ENCODE measurements around the gene MDC1.
"Not testable (repeated sequence)": the region's sequence is repeated elsewhere in the genome, so short reads cannot be mapped to it uniquely, and the experiment has no call there.

MDC1 gene

DNA sequence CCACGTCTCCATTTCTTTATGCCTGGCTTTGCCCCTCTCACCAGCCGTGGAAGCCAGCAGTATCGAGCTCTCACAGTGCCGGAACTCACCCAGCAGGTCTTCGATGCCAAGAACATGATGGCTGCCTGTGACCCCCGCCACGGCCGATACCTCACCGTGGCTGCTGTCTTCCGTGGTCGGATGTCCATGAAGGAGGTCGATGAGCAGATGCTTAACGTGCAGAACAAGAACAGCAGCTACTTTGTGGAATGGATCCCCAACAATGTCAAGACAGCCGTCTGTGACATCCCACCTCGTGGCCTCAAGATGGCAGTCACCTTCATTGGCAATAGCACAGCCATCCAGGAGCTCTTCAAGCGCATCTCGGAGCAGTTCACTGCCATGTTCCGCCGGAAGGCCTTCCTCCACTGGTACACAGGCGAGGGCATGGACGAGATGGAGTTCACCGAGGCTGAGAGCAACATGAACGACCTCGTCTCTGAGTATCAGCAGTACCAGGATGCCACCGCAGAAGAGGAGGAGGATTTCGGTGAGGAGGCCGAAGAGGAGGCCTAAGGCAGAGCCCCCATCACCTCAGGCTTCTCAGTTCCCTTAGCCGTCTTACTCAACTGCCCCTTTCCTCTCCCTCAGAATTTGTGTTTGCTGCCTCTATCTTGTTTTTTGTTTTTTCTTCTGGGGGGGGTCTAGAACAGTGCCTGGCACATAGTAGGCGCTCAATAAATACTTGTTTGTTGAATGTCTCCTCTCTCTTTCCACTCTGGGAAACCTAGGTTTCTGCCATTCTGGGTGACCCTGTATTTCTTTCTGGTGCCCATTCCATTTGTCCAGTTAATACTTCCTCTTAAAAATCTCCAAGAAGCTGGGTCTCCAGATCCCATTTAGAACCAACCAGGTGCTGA is 7.0 kb upstream of the MDC1 start:
- not testable (repeated sequence) for DNase-seq

DNA sequence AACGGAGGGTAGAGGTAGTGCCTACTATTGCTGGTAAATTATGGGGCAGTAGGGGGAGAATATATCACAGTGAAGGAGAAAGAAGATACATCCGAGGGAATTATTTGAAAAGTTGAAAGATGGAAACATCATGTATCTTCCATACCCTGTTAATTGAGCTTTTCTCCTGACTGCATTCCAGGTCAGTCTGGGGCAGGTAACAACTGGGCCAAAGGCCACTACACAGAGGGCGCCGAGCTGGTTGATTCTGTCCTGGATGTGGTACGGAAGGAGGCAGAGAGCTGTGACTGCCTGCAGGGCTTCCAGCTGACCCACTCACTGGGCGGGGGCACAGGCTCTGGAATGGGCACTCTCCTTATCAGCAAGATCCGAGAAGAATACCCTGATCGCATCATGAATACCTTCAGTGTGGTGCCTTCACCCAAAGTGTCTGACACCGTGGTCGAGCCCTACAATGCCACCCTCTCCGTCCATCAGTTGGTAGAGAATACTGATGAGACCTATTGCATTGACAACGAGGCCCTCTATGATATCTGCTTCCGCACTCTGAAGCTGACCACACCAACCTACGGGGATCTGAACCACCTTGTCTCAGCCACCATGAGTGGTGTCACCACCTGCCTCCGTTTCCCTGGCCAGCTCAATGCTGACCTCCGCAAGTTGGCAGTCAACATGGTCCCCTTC is 6.2 kb upstream of the MDC1 start:
- DNase-seq = not testable (repeated sequence)

DNA sequence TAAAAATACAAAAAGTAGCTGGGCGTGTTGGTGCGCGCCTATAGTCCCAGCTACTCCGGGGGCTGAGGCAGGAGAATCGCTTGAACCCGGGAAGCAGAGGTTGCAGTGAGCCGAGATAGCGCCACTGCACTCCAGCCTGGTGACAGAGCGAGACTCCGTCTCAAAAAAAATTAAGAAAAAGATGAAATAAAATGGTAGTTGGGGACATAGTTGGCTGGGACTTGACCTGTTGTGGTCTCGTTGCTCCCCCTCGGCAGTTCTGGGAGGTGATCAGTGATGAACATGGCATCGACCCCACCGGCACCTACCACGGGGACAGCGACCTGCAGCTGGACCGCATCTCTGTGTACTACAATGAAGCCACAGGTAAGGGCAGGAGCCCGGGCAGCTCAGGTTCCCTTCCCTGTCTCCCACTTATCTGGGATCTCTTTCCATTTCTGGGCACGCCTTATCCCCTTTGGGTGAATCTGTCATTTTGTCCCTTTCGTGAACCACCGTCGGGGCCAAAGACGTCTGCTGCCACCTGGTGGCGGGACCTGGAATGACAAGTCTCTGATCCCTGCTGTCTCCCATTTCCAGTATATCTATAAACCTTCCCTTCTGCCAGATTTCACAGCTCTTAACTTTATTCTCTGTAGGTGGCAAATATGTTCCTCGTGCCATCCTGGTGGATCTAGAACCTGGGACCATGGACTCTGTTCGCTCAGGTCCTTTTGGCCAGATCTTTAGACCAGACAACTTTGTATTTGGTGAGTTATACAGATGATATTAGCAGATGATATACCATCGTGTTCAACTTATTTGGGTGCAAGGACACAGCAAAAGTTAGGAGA is 5.4 kb upstream of the MDC1 start:
- DNase-seq = peak; percentile 76

DNA sequence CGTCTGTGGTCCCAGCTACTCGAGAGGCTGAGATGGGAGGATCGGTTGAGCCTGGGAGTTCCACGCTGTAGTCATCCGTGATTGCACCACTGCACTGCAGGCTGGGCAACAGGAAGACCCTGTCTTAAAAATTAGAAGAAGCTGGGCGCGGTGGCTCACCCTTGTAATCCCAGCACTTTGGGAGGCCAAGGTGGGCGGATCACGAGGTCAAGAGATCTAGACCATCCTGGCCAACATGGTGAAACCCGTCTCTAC is 4.9 kb upstream of the MDC1 start:
- not testable (repeated sequence) for DNase-seq

DNA sequence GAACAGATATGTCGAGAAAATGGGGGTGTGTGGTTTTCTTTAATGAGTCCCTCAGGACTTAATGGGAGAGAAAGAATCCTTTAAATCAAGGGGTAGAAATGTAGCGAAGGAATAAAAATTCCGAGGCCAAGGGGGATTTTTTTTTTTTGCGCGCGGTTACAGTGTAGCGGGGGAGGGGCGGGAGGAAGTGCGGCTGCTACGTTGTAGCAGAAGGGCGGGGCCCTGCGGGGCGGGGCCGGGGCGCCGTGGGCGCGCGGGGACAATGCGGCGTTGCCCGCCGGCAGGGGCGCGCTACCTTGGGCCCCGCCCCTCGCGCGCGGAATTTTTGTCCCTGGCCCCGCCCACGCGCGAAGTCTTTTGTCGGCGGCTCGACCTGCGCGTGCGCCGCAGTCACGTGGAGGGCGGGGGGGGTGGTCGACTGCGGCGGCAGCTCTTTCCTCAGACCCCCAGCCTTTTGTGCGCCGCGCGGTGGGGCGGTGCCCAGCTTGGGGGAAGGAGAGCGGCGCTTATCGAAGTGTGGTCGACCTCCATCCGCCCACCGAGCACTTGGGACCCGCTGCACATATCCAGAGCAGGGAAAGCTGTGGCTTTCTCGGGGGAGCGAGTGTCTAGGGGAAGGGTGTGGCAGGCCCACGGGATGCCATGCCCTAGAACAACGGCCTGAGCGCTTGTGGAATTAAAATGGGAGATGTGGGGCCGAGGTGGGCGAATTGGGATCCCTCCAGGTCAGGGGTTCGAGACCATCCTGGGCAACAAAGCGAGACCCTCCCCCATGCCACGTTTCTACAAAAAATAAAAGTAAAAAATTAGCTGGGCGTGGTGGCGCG is 4.3 kb upstream of the MDC1 start:
- peak; percentile 95 for DNase-seq

DNA sequence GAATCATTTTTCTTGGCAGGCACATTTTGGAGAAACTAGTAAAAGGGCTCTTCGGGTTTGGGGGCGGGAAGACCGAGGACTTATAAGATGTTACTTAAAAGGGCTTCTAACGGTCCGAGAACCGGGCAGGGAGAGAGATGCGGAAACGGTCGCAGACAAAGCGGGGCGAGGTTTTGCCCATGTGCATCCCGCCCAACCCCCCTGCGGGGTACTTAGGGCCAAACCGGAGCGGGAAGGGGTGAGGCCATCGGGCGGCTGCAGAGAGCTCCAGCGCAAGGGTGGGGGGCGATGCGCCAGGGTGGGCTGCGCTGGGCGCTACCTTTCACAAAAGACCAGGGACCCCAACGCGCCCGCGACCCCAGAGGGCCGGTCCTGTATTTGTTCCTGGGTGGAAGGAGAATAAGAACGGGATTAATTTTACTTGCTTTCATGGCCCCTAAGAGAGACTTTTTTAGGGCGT is 3.7 kb upstream of the MDC1 start:
- peak; percentile 56 for DNase-seq

DNA sequence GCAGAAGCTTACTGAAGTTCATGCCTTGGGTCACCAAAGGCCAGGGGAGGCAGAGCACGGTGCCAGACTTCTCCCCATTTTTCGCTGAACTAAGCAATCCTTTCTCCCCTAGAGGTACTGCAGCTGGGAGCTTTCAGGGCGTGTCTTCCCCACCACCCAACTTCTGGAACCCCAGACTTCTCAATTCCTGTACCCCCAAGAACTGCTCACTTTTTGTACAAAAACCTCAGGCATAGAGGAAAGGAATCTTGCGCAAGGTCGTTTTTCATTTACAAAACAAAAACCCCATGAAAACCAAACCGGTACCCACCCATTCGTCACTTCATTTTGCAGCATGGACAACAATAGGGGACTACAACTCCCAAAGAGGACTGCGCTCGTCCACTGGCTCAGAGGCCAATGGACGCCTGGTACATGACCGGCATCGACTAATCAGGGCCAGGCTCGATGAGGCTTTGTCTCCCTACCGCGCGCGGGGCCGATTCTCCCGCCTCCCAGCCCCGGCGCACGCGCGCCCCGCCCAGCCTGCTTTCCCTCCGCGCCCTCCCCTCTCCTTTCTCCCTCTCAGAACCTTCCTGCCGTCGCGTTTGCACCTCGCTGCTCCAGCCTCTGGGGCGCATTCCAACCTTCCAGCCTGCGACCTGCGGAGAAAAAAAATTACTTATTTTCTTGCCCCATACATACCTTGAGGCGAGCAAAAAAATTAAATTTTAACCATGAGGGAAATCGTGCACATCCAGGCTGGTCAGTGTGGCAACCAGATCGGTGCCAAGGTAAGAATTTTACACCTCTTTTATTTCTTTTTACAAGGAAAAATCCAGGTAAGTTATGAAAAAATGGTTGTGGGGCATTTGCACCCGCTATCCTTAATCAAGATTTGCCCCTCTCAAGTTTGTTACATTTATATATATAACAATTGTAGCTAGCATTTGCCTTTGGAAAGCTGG is 3.0 kb upstream of the MDC1 start, which contains the start of gene TUBB:
TUBB (plus strand) TSS at position 562 of the 947 bp plus-strand sequence; CDS start at position 717, 155 bp downstream.
- peak; percentile 95 for DNase-seq

DNA sequence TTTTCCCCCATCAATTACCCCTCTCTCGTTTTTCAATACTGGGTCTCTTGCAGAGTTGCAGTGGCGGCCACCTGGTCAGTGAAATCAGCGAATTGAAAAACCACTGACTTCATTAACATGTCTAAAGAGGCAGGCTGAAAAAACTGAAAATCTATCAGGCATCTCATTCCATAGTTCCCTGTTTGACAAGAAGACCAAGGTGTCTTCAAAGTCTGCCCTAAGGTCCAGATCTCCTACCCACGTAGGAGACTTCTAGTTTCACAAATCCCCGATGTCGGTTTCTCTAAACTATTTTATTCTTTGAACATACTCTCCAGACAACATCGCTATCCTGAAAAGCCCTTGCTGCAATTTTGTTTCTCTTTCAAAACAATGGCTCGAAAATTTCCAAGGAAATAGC is 2.3 kb upstream of the MDC1 start:
- DNase-seq = no peak

DNA sequence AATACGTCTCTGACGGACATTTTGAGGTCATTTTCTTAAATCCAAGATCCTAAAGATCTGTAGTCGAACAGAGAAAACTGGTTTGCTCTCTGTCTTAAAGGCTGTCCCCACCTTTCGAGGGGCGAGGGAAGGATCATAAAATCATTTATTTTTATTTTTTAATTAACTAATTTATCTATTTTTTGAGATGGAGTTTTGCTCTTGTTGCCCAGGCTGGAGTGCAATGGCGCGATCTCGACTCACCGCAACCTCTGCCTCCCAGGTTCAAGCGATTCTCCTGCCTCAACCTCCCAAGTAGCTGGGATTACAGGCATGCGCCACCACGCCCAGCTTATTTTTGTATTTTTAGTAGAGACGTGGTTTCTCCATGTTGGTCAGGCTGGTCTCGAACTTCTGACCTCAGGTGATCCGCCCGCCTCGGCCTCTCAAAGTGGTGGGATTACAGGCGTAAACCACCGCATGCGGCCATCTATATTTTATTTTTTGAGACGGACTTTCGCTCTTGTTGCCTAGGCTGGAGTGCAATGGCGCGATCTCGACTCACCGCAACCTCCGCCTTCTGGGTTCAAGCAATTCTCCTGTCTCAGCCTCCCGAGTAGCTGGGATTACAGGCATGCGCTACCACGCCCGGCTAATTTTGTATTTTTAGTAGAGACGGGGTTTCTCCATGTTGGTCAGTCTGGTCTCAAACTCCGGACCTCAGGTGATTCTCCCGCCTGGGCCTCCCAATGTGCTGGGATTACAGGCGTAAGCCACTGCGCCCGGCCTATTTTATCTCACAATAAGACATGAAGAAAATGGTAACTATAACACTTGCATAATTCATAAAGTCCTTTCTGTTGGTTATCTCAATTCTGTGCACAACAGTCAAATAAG is 1.0 kb upstream of the MDC1 start:
- DNase-seq = not testable (repeated sequence)

DNA sequence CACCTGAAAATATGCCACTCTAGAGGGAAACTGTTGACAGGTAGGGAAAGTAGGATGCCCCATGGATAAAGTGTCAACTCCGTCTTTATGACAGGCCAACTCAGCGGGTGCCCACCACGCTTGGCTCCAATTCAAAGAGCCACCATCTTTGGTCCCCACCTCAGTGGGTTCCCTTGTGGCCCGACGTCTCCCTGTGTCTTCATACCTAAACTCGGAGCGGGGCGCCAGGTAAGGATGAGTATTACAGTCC is 277 bp downstream of the MDC1 start:
- no peak for DNase-seq

DNA sequence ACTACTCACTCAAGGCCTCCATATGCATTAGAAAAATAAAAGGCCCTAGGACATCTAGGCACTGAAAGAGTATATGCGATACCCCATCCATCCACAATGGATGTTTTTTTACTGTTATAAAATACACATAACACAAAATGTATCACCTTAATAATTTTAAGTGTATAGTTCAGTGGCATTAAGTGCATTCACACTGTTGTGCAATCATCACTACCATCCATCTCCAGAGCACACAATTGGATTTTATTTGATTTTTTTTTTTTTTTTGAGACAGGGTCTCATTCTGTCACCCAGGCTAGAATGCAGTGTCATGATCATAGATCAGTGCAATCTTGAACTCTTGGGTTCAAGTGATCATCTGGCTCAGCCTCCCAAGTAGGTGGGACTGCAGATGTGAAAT is 2.8 kb downstream of the MDC1 start:
- DNase-seq = no peak

DNA sequence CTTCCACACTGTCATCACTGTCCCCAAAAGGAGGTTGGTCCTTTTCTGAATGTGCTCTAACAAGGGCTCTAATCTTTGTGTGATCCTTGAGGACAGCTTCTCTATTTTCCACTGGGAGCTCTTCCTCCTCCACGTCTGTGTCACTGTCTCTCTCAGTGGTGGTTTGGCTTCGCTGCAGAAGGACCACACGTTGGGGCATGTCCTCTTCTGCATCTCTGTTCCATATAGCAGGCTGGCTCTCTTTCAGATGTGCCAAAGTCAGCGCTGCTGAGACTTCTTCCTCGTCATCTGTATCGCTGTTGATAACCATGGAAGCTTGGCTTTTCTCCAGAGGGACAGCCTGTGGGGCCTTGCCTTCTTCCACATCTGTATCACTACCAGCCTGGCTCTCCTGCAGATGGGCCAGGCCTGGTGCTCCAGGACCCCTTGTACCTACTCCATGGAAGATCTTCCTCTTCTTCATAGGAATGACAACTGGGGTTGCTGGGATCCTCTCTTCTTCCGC is 4.6 kb downstream of the MDC1 start:
- DNase-seq = no peak

DNA sequence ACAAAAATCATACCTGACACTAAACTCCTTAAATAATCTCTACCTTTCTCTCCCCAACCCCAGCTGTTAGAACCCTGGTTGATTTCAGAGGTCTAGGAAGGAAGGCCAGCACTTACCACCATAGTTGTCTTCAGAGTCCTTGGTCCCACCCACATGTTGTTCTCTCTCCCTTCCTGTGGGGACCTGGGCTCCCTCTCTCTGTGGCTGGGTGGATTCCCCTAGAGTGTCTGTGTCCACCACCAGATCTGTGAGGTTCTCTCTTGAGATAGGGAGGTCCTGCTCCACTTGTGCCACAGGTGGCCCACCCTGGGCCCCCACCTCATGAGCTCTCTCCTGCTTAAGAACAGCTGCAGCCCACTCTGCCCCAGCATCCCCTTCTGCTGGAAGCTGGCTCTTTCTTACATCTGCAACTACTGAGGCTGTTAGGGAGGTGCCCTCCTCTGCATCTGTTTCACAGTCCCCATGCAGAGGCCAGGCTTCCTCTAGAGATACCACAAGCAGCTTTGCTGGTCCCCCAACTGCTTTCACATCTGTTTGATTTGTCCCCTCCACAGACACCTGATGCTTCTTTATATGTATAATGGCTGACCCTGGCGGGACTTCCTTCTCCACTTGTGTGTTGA is 5.2 kb downstream of the MDC1 start:
- DNase-seq = no peak

DNA sequence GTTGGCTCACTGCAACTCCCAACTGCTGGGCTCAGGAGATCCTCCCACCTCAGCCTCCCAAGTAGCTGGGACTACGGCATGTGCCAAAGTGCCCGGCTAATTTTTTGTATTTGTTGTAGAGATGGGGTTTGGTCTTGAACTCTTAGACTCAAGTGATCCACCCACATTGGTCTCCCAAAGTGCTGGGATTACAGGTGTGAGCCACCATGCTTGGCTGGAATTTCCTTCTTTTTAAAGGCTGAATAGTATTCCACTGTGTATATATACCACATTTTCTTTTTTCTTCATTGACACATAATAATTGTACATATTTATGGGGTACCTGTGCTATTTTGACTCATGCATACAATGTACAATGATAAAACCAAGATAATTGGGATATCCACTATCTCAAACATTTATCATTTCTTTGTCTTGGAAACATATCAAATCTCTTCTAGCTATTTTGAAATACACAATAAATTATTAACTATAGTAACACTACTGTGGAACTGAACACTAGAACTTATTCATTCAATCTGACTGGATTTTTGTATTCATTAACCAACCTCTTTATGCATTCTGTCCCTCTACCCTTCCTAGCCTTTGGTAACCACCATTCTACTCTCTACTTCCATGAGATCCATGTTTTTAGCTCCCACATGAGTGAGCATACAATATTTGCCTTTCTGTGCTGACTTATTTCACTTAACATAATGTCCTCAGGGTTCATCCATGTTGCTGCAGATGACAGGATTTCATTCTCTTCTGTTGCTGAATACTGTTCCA is 7.8 kb downstream of the MDC1 start:
- DNase-seq = no peak

DNA sequence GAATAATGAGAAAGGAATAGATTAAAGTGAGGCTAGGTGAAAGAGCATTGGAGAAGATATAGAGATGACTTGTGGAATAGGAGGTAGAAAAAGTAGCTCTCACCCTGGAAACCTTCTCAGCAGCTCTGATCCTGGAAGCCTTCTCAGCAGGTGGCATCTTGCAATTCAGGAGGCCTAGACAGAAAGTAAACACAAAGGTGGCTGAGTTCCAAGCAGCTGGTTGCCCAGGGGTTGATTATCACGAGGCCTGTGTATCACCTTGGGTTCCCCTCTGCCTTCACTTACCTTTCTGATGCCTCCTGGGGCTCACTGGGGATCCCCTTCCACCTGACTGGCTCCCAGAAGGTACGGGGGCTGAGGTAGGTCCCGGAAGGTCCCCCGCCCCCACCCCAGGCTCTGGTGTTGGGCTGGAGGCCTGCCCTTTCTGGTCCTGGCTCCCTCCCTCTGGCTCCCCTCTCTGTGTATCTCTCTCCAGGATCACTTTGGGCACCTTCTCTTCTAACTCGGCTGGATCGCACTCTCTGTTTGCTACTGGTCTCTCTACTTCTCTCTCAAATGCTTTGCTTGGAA is 9.7 kb downstream of the MDC1 start:
- DNase-seq = no peak

DNA sequence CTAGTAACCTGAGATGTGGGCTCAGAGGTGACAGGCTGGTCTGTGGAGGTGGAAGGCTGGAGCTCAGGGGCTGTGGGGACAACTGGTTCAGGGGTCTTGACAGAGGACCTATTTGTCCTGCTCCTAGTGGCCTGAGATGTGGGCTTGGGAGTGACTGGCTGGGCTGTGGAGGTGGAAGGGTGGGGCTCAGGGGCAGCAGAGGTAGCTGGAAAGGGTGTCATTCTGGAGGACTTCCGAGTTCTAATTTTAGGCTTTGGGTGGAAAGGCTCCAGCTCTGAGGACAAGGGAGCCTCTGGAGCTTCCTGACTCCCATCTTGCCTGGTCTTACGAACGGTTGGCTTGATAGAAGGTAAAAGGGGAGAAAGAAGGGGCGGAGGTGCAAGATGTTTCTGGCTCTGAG is 11.5 kb downstream of the MDC1 start:
- DNase-seq = no peak

DNA sequence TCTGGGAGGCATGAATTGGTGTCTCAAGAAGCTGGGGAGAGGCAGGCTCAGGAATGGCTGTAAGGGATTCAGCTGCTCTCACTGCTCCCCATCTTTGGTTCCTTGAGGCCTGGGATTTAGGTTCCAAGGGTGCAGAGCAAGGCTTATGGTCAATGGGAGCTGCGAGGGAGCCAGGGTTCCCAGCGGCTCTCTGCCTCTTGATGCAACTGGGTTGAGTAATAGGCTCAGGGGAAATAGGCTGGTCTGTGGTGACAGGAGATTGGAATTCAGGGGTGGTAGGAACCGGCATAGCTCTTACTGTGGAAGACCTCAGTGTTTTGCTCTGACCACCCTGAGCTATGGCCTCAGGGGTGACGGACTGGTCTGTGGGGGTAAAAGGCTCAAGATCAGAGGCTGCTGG is 13.3 kb downstream of the MDC1 start:
- DNase-seq = no peak

DNA sequence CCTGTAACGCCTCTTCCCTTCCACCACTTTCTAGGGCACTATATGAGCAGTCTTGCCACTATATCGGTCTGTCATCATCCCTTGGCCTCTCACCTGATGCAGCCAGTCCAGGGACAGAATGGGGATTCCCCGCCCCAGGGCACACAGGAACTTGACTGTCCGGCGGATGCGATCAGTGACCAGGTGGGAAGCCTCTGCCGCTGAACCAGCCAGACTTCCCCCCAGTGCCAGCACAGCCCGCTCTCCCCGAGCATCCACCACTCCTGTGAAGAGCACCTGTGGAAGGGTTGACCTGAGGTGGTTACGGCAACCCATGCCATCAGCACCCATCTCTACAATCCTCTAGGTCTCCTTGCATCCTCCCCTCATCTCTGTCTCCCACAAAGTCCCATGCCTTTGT is 14.1 kb downstream of the MDC1 start:
- DNase-seq = no peak

DNA sequence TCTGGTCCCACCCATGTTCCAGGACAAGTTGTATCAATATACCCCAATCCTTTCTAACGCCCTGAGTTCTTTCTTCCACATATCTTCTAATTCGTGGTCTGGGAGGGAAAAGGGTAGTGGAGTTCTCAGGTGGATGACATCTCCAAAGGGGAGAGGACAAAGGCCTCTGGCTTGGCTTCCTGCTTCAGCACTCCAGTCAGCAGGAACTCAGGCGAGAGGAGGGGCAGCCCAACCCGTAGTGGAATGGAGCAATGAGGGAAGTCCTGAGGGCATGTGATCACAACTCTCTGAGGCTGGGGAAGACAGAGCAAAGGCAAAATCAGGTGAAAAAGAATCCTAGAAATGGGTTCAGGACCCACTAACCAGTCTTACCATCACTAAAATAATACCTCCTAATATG is 16.7 kb downstream of the MDC1 start:
- DNase-seq = no peak

Data from stimulated activated naive CD4-positive, alpha-beta T cell treated with Interleukin-2 at 50 U/mL for 16 hours (primary cell).